Activated naive CD4-positive, alpha-beta T cell treated with anti-CD3 and anti-CD28 coated beads, Interleukin-2, amount 10 ng/mL, durations not matched to agents 7 days and 5 days (primary cell): ENCODE results near the gene VPS4B.

Experiments used
- CTCF ChIA-PET: fragments of 350-600 bp; sonication (Branson Sonifier 250); formaldehyde crosslinking; loops from one replicate; lab custom pipeline; 2021; ENCODE audit warnings: antibody characterized with exemption; lab: Charles Lee
- DNase-seq: peaks from one replicate; pipeline ENCODE4 v3.0.0-alpha.2; 2020
- H3K27ac Mint-ChIP-seq: one replicate; pipeline ENCODE4 v1.8.0; 2021; ENCODE audit warnings: mild to moderate bottlenecking, moderate library complexity, mixed read lengths
- H3K27me3 Mint-ChIP-seq: one replicate; pipeline ENCODE4 v1.8.0; 2021; ENCODE audit warnings: mild to moderate bottlenecking, mixed read lengths
- H3K36me3 Mint-ChIP-seq: one replicate; pipeline ENCODE4 v1.8.0; 2021; ENCODE audit warnings: mixed read lengths
- H3K4me1 Mint-ChIP-seq: one replicate; pipeline ENCODE4 v1.8.0; 2021; ENCODE audit warnings: mixed read lengths
- H3K4me3 Mint-ChIP-seq: one replicate; pipeline ENCODE4 v1.8.0; 2021; ENCODE audit warnings: mild to moderate bottlenecking, moderate library complexity, mixed read lengths
- H3K9me3 Mint-ChIP-seq: one replicate; pipeline ENCODE4 v1.8.0; 2021; ENCODE audit warnings: mixed read lengths

Gene VPS4B

DNA sequence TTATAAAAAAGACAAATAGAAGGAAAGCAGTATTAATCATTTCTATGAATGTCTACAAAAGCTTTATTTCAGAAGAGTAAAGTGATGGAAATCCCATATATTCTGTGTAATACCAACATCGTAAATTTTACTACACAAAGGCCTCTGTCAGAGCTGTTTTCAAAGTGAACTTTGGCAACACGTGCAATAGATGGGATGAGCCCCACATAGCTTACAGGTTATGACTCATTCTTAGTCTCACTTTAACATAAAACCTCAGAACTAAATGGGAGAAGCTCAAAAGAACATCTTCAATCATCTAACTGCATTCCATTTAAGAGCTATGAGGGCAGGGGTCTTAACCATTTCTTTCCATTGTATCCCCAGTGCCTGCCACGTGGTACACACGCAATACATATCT lies 11.5 kb downstream of the VPS4B start:
- Mint-ChIP-seq H3K4me3 (no peak overlapping the region), H3K9me3 (no peaks in the 10 kb centered on the region), H3K27me3 (no peaks in the 10 kb centered on the region), H3K36me3 (peaks cover 73% of the 10 kb centered on the region), H3K27ac (peak overlapping the region; percentile 84), H3K4me1 (peaks cover 57% of the 10 kb centered on the region)
- CTCF ChIA-PET: interaction anchor here (0.6 to 1.4 kb wide), 3 partner anchors 11 to 18 kb away, joined by 3 to 8 read pairs (median 4); partner anchors contain the start of gene VPS4B
- no peak for DNase-seq

DNA sequence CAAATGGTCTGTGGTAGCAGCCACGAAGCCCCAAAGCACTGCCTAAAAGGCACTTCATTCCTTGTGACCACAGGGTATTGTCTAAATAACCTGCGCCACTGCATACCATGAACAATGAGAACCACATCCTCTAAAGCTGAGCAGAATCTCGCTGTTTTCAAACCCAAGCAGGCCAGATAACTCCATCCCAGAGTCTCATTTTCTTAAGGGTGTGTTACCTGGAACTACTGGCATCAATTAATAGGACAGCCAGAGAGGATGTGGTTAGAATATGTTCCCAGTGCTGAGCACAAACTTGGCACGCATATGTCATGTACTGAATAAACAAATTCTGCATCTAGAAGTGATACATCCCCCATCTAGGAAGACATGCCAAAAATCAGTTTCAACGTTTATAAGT lies 13.0 kb downstream of the VPS4B start:
- Mint-ChIP-seq H3K36me3 (peaks cover 67% of the 10 kb centered on the region), H3K27ac (peak overlapping the region; percentile 86), H3K27me3 (no peaks in the 10 kb centered on the region), H3K9me3 (no peaks in the 10 kb centered on the region), H3K4me1 (peaks cover 55% of the 10 kb centered on the region), H3K4me3 (no peak overlapping the region)
- peak; percentile 45 for DNase-seq
- CTCF ChIA-PET: interaction anchor here (0.5 to 1.5 kb wide), 2 partner anchors 15 to 30 kb away, joined by 4 to 7 read pairs; no protein-coding TSS in a partner anchor

DNA sequence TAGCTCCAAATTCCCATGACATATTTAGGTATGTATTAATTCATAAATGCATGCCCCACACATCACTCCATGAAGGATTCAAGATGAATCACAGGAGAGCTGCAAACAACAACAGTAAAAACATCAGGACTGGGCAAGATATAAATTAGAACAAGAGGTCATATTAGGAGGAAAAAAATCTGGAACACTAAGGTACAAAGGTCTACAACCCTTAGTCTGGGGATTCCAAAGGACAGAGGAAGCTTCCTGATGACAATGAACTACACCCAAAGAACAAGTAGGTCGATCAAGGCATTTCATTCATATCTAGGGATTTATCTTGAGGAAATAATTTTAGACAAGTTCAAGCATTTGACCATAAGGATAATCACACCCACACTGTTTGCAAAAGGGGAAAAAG lies 14.5 kb downstream of the VPS4B start:
- Mint-ChIP-seq H3K9me3 (no peaks in the 10 kb centered on the region), H3K27ac (peak overlapping the region; percentile 46), H3K36me3 (peaks cover 65% of the 10 kb centered on the region), H3K4me1 (peaks cover 49% of the 10 kb centered on the region), H3K27me3 (no peaks in the 10 kb centered on the region), H3K4me3 (no peak overlapping the region)
- CTCF ChIA-PET: interaction anchor here (1.0 kb wide), 1 partner anchor 383 kb away, joined by 3 read pairs; no protein-coding TSS in a partner anchor
- DNase-seq: no peak

DNA sequence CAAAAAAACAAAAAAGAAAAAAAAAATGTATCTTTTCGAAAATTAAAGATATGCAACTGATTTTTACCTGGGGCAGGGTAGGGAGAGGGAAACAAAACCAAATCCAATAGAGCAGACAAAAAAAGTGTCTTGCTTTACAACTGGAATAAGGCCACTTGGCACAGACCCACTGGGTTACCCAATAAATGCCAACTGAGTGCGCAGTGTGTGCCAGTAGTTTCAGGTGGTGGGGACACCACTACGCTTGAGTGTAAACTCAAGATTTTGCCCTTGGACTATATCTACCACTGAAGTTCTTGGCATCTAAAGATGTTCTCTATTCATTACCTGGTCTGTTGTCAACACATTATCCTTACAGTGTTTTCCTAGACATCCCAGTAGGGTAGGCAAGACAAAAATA lies 16.3 kb downstream of the VPS4B start:
- peaks cover 44% of the 10 kb centered on the region for H3K4me1 Mint-ChIP-seq
- CTCF ChIA-PET: no interaction called here
- peaks cover 69% of the 10 kb centered on the region for H3K36me3 Mint-ChIP-seq

DNA sequence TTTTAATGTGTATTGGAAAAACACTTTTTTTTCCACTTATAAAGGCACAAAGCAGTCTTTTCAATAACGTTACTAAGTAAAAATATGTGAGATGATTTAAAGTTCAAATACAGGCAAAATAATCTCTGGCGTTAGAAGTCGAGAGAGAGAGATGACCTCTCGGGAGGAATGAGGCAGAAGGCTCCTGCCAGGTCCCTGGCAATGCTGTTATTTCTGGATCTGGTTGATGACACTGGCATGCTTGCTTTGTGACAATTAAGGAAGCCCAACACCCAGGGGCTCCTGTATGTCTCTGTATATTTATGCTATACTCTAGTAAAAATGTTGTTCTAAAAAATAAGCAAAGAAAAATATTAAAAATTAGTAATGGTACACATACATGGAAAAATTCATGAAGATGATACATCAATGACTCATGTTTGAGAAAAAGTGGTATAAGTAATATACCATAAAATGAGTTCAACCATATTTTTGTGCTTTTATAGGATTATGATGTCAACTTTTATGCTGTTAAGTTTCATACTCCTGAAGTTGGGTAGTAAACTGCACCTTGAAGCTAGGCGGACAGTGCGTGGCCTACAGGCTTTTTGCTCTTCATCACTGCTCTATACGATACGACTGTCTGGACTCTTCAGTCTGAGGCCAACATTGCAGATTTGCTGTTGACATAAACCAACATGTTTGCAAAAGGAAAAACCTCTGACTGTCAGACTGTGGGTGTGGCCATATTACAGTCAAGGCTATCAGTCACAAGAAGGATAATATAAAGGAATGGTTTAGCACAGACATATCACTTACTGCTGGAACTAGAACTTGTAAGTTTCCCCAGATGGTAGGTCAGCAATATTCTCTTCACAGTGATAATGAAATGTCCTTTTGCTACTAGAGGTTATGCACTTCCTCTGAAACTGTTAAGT lies 19.8 kb downstream of the VPS4B start:
- peaks cover 62% of the 10 kb centered on the region for H3K36me3 Mint-ChIP-seq
- peaks cover 20% of the 10 kb centered on the region for H3K4me1 Mint-ChIP-seq
- no peaks in the 10 kb centered on the region for H3K9me3 Mint-ChIP-seq
- H3K4me3 Mint-ChIP-seq: no peak overlapping the region
- H3K27me3 Mint-ChIP-seq: no peaks in the 10 kb centered on the region
- CTCF ChIA-PET: interaction anchor here (0.5 kb wide), 1 partner anchor 405 kb away, joined by 3 read pairs; no protein-coding TSS in a partner anchor
- no peak overlapping the region for H3K27ac Mint-ChIP-seq
- no peak for DNase-seq

More for the DNA sequence above, 16.3 kb downstream of the VPS4B start:
- Mint-ChIP-seq H3K27me3 (no peaks in the 10 kb centered on the region), H3K9me3 (no peaks in the 10 kb centered on the region), H3K27ac (no peak overlapping the region), H3K4me3 (no peak overlapping the region)
- no peak for DNase-seq

DNA sequence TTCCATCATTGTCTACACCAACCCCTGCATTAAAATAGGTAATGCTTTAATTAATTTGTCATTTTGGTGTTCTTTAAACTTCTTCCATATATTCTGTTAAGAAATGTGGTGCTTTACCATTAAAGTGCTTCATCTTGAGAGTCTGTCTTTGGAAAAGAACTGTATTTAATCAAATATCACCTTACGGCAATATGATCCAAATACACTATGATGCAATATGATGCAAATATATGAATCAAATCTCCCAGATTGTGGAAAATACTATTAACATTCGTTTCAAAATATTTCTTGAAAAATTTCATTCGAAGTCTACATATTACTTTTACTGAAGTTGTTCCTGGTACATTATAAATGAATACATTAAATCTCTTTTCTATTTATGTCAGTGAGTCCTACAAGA lies 23.0 kb downstream of the VPS4B start:
- Mint-ChIP-seq H3K4me1 (peaks cover 14% of the 10 kb centered on the region), H3K36me3 (peaks cover 59% of the 10 kb centered on the region), H3K4me3 (no peak overlapping the region), H3K9me3 (no peaks in the 10 kb centered on the region), H3K27me3 (no peaks in the 10 kb centered on the region), H3K27ac (peak overlapping the region; percentile 37)
- DNase-seq: no peak
- CTCF ChIA-PET: no interaction called here

DNA sequence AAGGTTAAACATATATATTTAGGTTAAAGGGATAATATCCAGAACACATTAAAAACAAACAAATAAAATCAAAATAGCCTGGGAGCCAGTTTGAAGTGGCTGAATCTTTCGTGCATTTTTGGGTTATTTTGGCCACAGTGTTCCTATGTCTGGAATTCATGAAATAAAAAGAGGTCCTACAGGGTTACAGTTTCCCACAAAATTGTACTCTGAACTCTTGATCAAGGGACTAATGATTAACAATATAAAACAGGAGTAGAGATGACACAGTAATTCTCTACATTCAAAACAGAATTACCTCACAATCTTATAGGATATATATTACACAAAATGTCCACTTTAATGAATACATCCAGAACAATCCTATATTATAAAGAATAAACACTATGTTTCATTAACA lies 24.9 kb downstream of the VPS4B start:
- Mint-ChIP-seq H3K36me3 (peaks cover 49% of the 10 kb centered on the region), H3K27me3 (no peaks in the 10 kb centered on the region), H3K9me3 (no peaks in the 10 kb centered on the region), H3K4me3 (no peak overlapping the region), H3K27ac (no peak overlapping the region), H3K4me1 (peaks cover 10% of the 10 kb centered on the region)
- no peak for DNase-seq
- CTCF ChIA-PET: no interaction called here

DNA sequence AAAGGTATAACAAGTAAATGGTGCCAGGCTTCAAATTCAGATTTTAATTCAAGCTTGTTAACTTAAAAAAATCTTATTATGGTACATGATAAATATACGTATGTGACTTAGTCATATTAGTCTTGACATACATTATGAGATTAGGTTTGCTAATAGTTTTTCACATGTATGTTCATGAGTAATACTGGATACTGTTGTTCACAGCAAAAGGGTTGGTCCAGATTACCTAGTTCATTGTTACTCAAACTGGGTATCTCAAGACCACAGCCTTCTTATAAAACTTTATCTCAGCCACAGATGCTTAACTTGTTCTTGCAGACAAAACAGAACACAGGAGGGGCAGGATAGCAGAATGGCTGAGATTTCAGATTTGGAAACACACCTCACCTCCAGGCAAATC lies 26.8 kb downstream of the VPS4B start:
- Mint-ChIP-seq H3K9me3 (no peaks in the 10 kb centered on the region), H3K27me3 (no peaks in the 10 kb centered on the region), H3K4me1 (peaks cover 7% of the 10 kb centered on the region), H3K27ac (no peak overlapping the region), H3K4me3 (no peak overlapping the region), H3K36me3 (peaks cover 45% of the 10 kb centered on the region)
- CTCF ChIA-PET: interaction anchor here (0.6 to 1.8 kb wide), 2 partner anchors 15 to 30 kb away, joined by 3 to 4 read pairs; no protein-coding TSS in a partner anchor
- no peak for DNase-seq

DNA sequence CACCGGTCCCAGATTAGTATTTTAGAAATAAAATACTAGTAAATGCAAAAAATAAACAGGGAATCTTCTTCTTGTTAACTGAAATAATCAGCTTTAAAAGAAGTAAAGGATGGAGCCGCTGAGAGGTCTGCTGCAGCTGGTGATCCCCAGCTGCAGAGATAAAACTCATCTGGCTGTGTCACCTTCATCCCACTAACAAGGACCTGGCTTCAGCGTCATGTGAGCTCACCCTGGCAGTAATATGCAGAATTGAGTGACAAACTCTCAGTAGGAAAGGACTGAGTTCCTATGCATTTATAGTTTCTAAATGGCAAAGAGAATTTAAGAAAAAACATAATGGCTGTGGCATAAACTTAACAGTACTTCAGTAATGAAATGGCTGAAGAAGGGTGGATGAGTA lies 27.3 kb downstream of the VPS4B start:
- H3K4me1 Mint-ChIP-seq: peaks cover 2% of the 10 kb centered on the region
- H3K36me3 Mint-ChIP-seq: peaks cover 41% of the 10 kb centered on the region
- H3K9me3 Mint-ChIP-seq: no peaks in the 10 kb centered on the region
- H3K4me3 Mint-ChIP-seq: no peak overlapping the region
- no peaks in the 10 kb centered on the region for H3K27me3 Mint-ChIP-seq
- CTCF ChIA-PET: interaction anchor here (0.6 to 1.8 kb wide), 2 partner anchors 16 to 29 kb away, joined by 3 to 4 read pairs; no protein-coding TSS in a partner anchor
- H3K27ac Mint-ChIP-seq: no peak overlapping the region
- DNase-seq: no peak

DNA sequence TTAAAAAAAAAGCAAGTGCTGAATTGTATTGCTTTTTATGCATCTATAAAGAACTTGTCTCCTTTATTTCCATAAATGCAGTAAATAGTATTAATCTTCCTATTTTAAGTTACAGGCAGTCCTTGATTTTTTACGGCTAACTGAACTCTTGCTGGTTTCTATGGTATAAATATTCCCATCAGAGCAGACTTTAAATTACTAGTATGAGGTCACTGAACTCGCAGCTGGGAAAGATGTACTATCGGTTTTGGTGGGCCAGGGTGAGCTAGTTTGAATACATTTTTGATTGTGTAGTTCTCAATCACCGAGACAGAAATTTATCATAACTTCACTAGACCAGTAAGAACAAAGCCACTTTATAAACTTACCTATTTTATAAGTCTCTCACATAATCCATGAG lies 34.4 kb downstream of the VPS4B start:
- Mint-ChIP-seq H3K4me3 (no peak overlapping the region), H3K27ac (no peak overlapping the region), H3K9me3 (peaks cover 2% of the 10 kb centered on the region), H3K36me3 (peaks cover 41% of the 10 kb centered on the region), H3K27me3 (no peaks in the 10 kb centered on the region), H3K4me1 (no peaks in the 10 kb centered on the region)
- CTCF ChIA-PET: no interaction called here
- no peak for DNase-seq

DNA sequence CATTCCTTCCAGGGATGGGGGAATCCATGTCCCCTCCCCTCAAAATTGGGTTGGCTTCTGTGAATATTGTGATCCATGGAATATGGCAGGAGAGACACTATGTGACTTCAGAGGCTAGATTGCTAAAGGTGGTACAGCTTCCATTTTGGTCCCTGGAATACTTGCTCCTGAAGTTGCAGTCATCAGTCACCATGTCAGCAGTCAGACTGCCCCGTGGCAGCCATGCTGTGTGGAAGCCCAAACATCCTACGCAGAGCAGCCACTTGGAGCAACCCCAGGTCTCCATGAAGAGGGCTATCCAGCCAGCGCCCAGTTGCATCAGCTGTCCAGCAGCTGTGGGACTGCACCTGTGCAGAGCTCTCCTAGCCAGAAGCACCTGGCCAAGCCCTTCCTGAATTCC lies 39.4 kb downstream of the VPS4B start:
- Mint-ChIP-seq H3K27ac (no peak overlapping the region), H3K4me3 (no peak overlapping the region), H3K36me3 (peaks cover 28% of the 10 kb centered on the region), H3K9me3 (peaks cover 4% of the 10 kb centered on the region), H3K27me3 (no peaks in the 10 kb centered on the region), H3K4me1 (peaks cover 21% of the 10 kb centered on the region)
- CTCF ChIA-PET: interaction anchor here (0.9 to 1.2 kb wide), 2 partner anchors 56 to 663 kb away, joined by 3 read pairs; no protein-coding TSS in a partner anchor
- DNase-seq: no peak

DNA sequence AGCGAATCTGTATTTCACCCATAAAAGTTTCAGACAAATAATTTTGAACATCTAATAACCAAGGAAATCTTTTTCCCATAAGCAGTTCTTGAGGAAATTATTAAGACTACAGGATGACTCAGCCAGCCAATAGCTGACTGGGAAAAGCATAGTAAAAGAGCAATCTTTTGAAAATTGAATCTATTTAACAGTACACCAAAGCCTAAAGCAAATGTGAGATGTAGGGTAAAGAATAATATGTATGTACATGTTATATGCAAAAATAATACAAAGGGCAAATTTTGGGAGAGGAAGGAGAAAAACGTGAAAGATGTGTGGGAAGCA lies 42.7 kb downstream of the VPS4B start:
- Mint-ChIP-seq H3K27ac (peak overlapping the region; percentile 86), H3K4me3 (no peak overlapping the region), H3K27me3 (no peaks in the 10 kb centered on the region), H3K4me1 (peaks cover 40% of the 10 kb centered on the region), H3K36me3 (peaks cover 23% of the 10 kb centered on the region), H3K9me3 (peaks cover 9% of the 10 kb centered on the region)
- DNase-seq: no peak
- CTCF ChIA-PET: no interaction called here

DNA sequence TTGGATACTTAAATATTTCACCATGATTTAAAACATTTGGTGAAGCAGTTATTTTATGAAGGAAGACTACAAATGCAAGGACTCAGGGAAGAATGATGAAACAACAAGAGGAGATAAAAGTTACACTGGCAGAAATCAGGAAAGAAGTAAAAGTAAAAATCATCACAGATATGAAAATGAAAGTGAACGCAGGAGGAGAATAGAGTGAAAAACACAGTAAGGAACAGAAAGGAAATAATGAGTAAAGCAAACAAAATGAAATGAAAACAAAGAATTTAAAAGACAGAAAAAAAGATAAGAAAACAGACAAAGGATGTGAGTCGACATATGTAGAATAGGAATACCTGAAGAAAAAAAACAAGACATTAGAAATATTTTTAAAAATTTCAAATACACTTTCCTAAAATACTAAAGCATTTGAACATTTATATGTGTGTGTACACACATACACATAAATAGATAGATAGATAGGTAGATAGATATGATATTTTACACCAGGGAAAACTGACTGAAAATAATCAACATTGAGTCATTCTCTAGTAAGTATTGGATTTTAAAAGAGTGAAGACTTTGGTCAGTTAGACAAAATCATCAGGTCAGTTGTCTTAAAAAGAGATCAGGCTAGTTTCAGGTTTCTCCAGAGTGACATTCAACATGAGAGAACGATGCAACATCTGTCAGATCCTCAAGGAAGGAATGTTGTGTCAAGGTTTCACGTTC lies 43.2 kb downstream of the VPS4B start:
- no peaks in the 10 kb centered on the region for H3K27me3 Mint-ChIP-seq
- no peak for DNase-seq
- CTCF ChIA-PET: no interaction called here
- H3K4me3 Mint-ChIP-seq: peak overlapping the region; percentile 48
- peaks cover 23% of the 10 kb centered on the region for H3K36me3 Mint-ChIP-seq
- peak overlapping the region; percentile 86 for H3K27ac Mint-ChIP-seq
- H3K4me1 Mint-ChIP-seq: peaks cover 40% of the 10 kb centered on the region
- peaks cover 9% of the 10 kb centered on the region for H3K9me3 Mint-ChIP-seq

DNA sequence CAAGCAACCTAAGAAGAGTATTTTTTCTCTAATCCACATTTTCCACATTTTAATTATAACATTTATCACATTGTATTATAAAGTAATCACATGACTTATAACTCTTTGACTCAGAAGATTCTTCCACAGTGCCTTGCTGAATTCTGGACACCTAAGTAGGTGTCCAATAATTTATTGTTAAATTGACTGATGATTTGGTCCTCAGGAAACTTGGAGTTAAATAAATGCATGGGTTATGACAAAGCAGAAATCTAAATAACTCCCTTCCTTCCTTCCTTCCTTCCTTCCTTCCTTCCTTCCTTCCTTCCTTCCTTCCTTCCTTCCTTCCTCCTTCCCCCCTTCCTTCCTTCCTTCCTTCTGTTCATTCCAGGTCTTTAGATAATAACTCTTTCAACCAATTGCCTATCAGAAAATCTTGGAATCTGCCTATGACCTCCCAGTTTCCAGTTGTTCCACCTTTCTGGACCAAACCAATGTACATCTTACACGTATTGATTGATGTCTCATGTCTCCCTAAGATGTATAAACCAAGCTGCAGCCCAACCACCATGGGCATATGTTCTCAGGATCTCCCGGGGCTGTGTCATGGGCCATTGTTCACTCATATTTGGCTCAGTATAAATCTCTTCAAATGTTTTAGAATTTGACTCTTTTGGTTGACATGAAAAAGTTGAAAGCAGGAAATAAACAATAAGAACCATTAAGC lies 44.8 kb downstream of the VPS4B start:
- H3K9me3 Mint-ChIP-seq: peaks cover 7% of the 10 kb centered on the region
- peak overlapping the region; percentile 24 for H3K27ac Mint-ChIP-seq
- peaks cover 40% of the 10 kb centered on the region for H3K4me1 Mint-ChIP-seq
- peaks cover 9% of the 10 kb centered on the region for H3K36me3 Mint-ChIP-seq
- H3K4me3 Mint-ChIP-seq: no peak overlapping the region
- CTCF ChIA-PET: interaction anchor here (1.0 kb wide), 1 partner anchor 38 kb away, joined by 4 read pairs; no protein-coding TSS in a partner anchor
- no peak for DNase-seq
- H3K27me3 Mint-ChIP-seq: no peaks in the 10 kb centered on the region
